Activated CD4-positive, alpha-beta T cell treated with anti-CD3 and anti-CD28 coated beads, Interleukin-2, amount 50 U/mL, for 1 hour (primary cell): ENCODE measurements around the gene NOP14.

ENCODE experiments used
- DNase-seq: peaks from one replicate; pipeline ENCODE4 v3.0.0-alpha.2; 2020

The NOP14 gene

GRCh38 chr4:2908686-2909085 lies 54.5 kb downstream of the NOP14 start:
- DNase-seq = no peak

GRCh38 chr4:2907706-2908293 lies 55.4 kb downstream of the NOP14 start:
- DNase-seq = no peak

GRCh38 chr4:2907226-2907625 lies 56.0 kb downstream of the NOP14 start:
- DNase-seq = no peak

- DNase-seq = no peak
Measured at GRCh38 chr4:2906218-2906617, 57.0 kb downstream of the NOP14 start.

GRCh38 chr4:2905544-2905943 lies 57.7 kb downstream of the NOP14 start:
- no peak for DNase-seq

- no peak for DNase-seq
Measured at GRCh38 chr4:2902126-2902525, 61.1 kb downstream of the NOP14 start.

GRCh38 chr4:2901186-2901585 lies 62.0 kb downstream of the NOP14 start:
- DNase-seq = no peak

GRCh38 chr4:2900741-2901140 lies 62.5 kb downstream of the NOP14 start:
- DNase-seq = no peak

- no peak for DNase-seq
Measured at GRCh38 chr4:2898001-2898400, 65.2 kb downstream of the NOP14 start.

- no peak for DNase-seq
Measured at GRCh38 chr4:2893772-2894171, 69.4 kb downstream of the NOP14 start.

GRCh38 chr4:2891294-2891693 lies 71.9 kb downstream of the NOP14 start:
- no peak for DNase-seq

GRCh38 chr4:2888886-2889285 lies 74.3 kb downstream of the NOP14 start:
- no peak for DNase-seq
